Smooth muscle cell (in vitro differentiated cells): ENCODE results near the gene STT3B. TPM values are rescaled to one million over a fixed set of nuclear protein-coding genes. Genes with fewer than 3 reads are reported as not detected.

ENCODE experiments used
- DNase-seq: peaks from one replicate; lab custom pipeline; 2025; ENCODE audit not compliant: unreplicated experiment; lab: John Stamatoyannopoulos, UW
- H2AFZ ChIP-seq: fragments of 200-600 bp; sonication (generic); 2 replicates; pipeline ENCODE4 v1.6.0; 2016; ENCODE audit warnings: antibody characterized with exemption, low read depth, mild to moderate bottlenecking
- H3F3A ChIP-seq: fragments of 200-600 bp; sonication (generic); 2 replicates; pipeline ENCODE4 v1.6.0; 2017; ENCODE audit warnings: antibody characterized with exemption, low read depth
- H3K27ac ChIP-seq: fragments of 200-600 bp; sonication (generic); 2 replicates; pipeline ENCODE4 v1.5.1; 2016; ENCODE audit warnings: low read depth, mild to moderate bottlenecking
- H3K27me3 ChIP-seq: fragments of 200-600 bp; sonication (generic); 2 replicates; pipeline ENCODE4 v1.6.1; 2016; ENCODE audit warnings: low read depth, mild to moderate bottlenecking
- H3K36me3 ChIP-seq: fragments of 200-600 bp; sonication (generic); 2 replicates; pipeline ENCODE4 v1.5.1; 2016; ENCODE audit warnings: low read depth
- H3K4me1 ChIP-seq: fragments of 200-600 bp; sonication (generic); 2 replicates; pipeline ENCODE4 v1.5.1; 2016; ENCODE audit warnings: low read depth
- H3K4me2 ChIP-seq: fragments of 200-600 bp; sonication (generic); 2 replicates; pipeline ENCODE4 v1.6.0; 2016; ENCODE audit warnings: mild to moderate bottlenecking
- H3K4me3 ChIP-seq: fragments of 200-600 bp; sonication (generic); 2 replicates; pipeline ENCODE4 v1.5.1; 2016; ENCODE audit warnings: mild to moderate bottlenecking
- H3K79me2 ChIP-seq: fragments of 200-600 bp; sonication (generic); 2 replicates; pipeline ENCODE4 v1.6.0; 2016; ENCODE audit warnings: low read depth, mild to moderate bottlenecking
- H3K9ac ChIP-seq: fragments of 200-600 bp; sonication (generic); 2 replicates; pipeline ENCODE4 v1.6.0; 2016; ENCODE audit warnings: low read depth
- H3K9me3 ChIP-seq: fragments of 200-600 bp; sonication (generic); replicated peaks from 2 replicates; pipeline ENCODE4 v1.5.1; 2016; ENCODE audit warnings: low read depth
- H4K20me1 ChIP-seq: fragments of 200-600 bp; sonication (generic); 2 replicates; pipeline ENCODE4 v1.6.0; 2016; ENCODE audit warnings: low read depth
- CTCF ChIP-seq: fragments of 200-600 bp; sonication (generic); IDR thresholded peaks from 2 replicates; pipeline ENCODE4 v1.5.1; 2017; ENCODE audit warnings: borderline replicate concordance, mild to moderate bottlenecking, antibody characterized with exemption; ENCODE audit not compliant: insufficient read depth, poor library complexity, severe bottlenecking
- whole genome bisulfite sequencing: methylation state at CpG from one replicate; pipeline ENCODE4 v1.1.7; 2016; ENCODE audit warnings: low lambda C conversion rate; 5-methylcytosine and 5-hydroxymethylcytosine counted together
- polyA plus RNA-seq: library from polyadenylated mRNA; unstranded; fragments of >200 nt; fragmentation: Nextera tagmentation; extraction: Ambion mirVana; gene quantifications from 2 replicates; pipeline ENCODE4 v1.2.1, GENCODE V29; 2016
- total RNA-seq: library from RNA; depleted of rRNA; stranded (reverse); fragments of >200 nt; gene quantifications from 2 replicates; pipeline ENCODE4 v1.2.3, GENCODE V29; 2014

The STT3B gene
- total and polyA plus RNA-seq, 2 experiments from 2014 or later = 79.1 to 191 TPM

- 85% methylated on average over 1 of the region's 1 CpG for WGBS
- Histone ChIP-seq H3K27me3 (no peaks in the 10 kb centered on the region), H3K4me3 (no peak overlapping the region), H3K9me3 (no peaks in the 10 kb centered on the region), H4K20me1 (no peaks in the 10 kb centered on the region), H3F3A (no peaks in the 10 kb centered on the region), H2AFZ (no peak overlapping the region), H3K4me1 (no peaks in the 10 kb centered on the region), H3K4me2 (no peak overlapping the region), H3K9ac (no peak overlapping the region), H3K36me3 (no peaks in the 10 kb centered on the region), H3K79me2 (no peaks in the 10 kb centered on the region), H3K27ac (no peak overlapping the region)
- no peak for TF ChIP-seq CTCF
- DNase-seq = no peak
Measured at GRCh38 chr3:31523543-31523942, 9.2 kb upstream of the STT3B start.

- no peak overlapping the region for H2AFZ ChIP-seq
- no peaks in the 10 kb centered on the region for H3K79me2 ChIP-seq
- no peak overlapping the region for H3K4me2 ChIP-seq
- H4K20me1 ChIP-seq = no peaks in the 10 kb centered on the region
- H3K4me3 ChIP-seq = no peak overlapping the region
- no peak overlapping the region for H3K9ac ChIP-seq
- no peak overlapping the region for H3K27ac ChIP-seq
- H3F3A ChIP-seq = no peaks in the 10 kb centered on the region
- TF ChIP-seq CTCF = no peak
- H3K4me1 ChIP-seq = no peaks in the 10 kb centered on the region
- H3K36me3 ChIP-seq = no peaks in the 10 kb centered on the region
- H3K27me3 ChIP-seq = peaks cover 4% of the 10 kb centered on the region
- no peak for DNase-seq
- H3K9me3 ChIP-seq = no peaks in the 10 kb centered on the region
Measured at GRCh38 chr3:31525532-31525931, 7.2 kb upstream of the STT3B start.

- TF ChIP-seq CTCF = no peak
- Histone ChIP-seq H3K4me2 (no peak overlapping the region), H4K20me1 (peaks cover 14% of the 10 kb centered on the region), H3K4me3 (no peak overlapping the region), H3K79me2 (peaks cover 14% of the 10 kb centered on the region), H3K27ac (no peak overlapping the region), H3K9ac (no peak overlapping the region), H3K36me3 (no peaks in the 10 kb centered on the region), H2AFZ (no peak overlapping the region), H3F3A (no peaks in the 10 kb centered on the region), H3K27me3 (peaks cover 4% of the 10 kb centered on the region), H3K4me1 (peaks cover 14% of the 10 kb centered on the region), H3K9me3 (no peaks in the 10 kb centered on the region)
- no peak for DNase-seq
- WGBS = 0% methylated on average over 1 of the region's 1 CpG
Measured at GRCh38 chr3:31529421-31529820, 3.3 kb upstream of the STT3B start.
